SK-N-SH (cell line): ENCODE results near the gene DCP2.

ENCODE experiments used
- FOSL2 ChIP-seq: IDR thresholded peaks from 2 replicates; pipeline ENCODE4 v1.4.0; 2012; ENCODE audit warnings: low read depth, mild to moderate bottlenecking, moderate library complexity, borderline replicate concordance
- TAF1 ChIP-seq: IDR thresholded peaks from 2 replicates; pipeline ENCODE4 v1.6.1; 2012; ENCODE audit warnings: low read depth, mild to moderate bottlenecking, low read length, moderate library complexity, borderline replicate concordance
- TF ChIP-seq, protein P1 (sequence below): fragments of 200-600 bp; sonication (generic); IDR thresholded peaks from 2 replicates; pipeline ENCODE4 v1.6.1; 2017; ENCODE audit warnings: antibody characterized with exemption, mild to moderate bottlenecking, moderate library complexity
- TF ChIP-seq, protein P2 (sequence below): IDR thresholded peaks from 2 replicates; pipeline ENCODE4 v1.4.0; 2012; ENCODE audit warnings: low read depth

DNA sequence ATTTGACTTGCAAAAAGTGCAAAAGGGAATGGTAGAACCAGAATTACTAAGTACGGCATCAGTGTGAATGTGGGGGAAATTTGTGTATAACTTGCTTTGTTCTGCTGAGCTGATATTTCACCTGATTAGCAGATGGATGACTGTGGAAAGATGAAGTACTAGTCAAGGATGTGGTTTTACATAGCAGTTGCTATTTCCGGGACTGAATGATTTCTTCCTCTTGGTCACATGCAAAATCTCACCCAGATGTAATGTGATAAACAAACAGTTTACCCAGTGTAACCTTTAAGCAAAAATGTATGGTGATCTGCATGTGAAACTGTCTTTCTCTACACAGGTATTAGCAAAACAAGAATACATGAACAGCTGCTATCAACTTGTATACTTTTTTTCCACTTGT, 46.1 kb downstream of the DCP2 start:
- TF ChIP-seq, protein P1, sequence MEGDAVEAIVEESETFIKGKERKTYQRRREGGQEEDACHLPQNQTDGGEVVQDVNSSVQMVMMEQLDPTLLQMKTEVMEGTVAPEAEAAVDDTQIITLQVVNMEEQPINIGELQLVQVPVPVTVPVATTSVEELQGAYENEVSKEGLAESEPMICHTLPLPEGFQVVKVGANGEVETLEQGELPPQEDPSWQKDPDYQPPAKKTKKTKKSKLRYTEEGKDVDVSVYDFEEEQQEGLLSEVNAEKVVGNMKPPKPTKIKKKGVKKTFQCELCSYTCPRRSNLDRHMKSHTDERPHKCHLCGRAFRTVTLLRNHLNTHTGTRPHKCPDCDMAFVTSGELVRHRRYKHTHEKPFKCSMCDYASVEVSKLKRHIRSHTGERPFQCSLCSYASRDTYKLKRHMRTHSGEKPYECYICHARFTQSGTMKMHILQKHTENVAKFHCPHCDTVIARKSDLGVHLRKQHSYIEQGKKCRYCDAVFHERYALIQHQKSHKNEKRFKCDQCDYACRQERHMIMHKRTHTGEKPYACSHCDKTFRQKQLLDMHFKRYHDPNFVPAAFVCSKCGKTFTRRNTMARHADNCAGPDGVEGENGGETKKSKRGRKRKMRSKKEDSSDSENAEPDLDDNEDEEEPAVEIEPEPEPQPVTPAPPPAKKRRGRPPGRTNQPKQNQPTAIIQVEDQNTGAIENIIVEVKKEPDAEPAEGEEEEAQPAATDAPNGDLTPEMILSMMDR: no peak
- TF ChIP-seq TAF1 (no peak), FOSL2 (no peak)
- TF ChIP-seq, protein P2, sequence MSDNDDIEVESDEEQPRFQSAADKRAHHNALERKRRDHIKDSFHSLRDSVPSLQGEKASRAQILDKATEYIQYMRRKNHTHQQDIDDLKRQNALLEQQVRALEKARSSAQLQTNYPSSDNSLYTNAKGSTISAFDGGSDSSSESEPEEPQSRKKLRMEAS: no peak
